ENCODE results near the gene NKD1.

DNA sequence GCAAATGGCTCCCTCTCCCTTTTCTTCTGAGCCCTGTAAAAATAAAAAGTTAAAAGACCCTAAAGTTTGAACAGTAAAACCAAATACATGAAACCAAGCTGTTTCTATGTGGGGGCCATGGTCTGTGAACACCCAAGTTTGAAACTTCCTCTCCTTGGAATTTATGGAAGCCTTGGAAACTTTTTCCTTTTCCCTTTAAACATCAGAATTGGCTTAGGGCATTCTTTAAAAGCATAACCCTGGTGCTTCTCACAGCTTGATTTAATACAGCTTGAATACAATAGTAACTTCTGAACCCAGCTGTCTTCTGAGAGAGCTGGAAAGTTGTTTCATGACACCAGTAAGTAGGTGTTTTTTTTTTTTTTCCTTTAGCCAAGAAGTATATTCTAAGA, 26.5 kb downstream of the NKD1 start:
- TF ChIP-seq, protein P1, sequence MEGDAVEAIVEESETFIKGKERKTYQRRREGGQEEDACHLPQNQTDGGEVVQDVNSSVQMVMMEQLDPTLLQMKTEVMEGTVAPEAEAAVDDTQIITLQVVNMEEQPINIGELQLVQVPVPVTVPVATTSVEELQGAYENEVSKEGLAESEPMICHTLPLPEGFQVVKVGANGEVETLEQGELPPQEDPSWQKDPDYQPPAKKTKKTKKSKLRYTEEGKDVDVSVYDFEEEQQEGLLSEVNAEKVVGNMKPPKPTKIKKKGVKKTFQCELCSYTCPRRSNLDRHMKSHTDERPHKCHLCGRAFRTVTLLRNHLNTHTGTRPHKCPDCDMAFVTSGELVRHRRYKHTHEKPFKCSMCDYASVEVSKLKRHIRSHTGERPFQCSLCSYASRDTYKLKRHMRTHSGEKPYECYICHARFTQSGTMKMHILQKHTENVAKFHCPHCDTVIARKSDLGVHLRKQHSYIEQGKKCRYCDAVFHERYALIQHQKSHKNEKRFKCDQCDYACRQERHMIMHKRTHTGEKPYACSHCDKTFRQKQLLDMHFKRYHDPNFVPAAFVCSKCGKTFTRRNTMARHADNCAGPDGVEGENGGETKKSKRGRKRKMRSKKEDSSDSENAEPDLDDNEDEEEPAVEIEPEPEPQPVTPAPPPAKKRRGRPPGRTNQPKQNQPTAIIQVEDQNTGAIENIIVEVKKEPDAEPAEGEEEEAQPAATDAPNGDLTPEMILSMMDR (conservative IDR thresholded peaks at IDR 0.05; ENCODE audit: low read length): no peak
- TF ChIP-seq EZH2phosphoT487 (IDR thresholded peaks at IDR 0.05; ENCODE audit: borderline replicate concordance, low read depth, low read length): no peak
